GM04504 (cell line): ENCODE data around the gene CCDC81.
"Not testable (repeated sequence)": the region's sequence is repeated elsewhere in the genome, so short reads cannot be mapped to it uniquely, and the experiment has no call there.

ENCODE experiments used
- DNase-seq: peaks from one replicate; pipeline ENCODE4 v3.0.0-alpha.2; 2012; ENCODE audit warnings: low read depth

Gene CCDC81

DNA sequence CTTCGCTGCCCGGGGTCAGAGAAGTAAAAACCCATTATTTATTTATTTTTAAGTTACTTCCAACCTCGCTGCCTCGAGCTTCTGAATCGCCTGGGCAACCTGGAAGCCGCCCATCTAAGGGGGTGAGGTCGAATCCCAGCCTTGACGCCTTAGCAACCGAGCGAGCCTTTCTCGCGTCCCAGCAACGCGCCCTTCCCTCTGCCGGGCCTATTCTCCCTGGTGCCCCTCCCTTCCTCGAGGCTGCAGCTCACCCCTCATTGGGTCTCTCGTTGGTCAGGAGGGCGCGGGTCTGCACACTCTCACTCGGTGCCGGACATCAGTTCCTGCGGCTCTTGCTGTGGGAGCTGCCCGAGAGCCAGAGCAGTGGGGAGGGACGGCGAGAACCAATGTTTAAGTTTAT lies at the start of gene CCDC81:
CCDC81 (plus strand) TSS at position 302 of the 400 bp plus-strand sequence. CDS start 277 bp downstream, outside the sequence.
- no peak for DNase-seq

DNA sequence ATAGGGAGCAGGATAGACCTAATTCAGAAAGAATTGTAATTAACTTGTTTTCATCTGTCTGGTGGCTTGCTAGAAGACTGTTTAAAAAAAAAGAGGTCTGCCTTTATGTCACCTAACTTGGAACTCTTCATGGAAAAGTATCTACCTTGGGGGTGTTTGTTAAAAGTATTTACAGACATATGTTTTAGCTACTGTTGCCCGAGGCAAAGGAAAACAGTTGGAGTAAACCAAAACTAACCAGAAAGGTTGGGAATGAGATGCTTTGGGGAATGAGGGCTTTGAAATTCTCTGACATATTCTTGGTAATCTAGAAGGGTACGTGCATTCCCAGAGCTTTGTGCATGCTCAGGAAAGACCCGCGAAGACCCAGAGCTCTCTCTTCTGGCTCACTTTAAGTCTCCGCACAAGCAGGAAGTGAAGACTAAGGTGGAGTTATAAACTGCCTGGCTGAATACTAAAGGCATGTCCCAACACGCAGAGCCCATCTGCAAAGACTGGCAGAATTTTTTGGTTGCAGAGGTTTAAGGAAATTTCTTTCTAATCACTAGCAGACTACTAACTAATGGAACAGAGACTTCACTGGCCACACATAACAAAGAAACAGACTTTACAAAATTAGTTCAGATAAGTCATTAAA lies 39.4 kb upstream of the CCDC81 start:
- no peak for DNase-seq

DNA sequence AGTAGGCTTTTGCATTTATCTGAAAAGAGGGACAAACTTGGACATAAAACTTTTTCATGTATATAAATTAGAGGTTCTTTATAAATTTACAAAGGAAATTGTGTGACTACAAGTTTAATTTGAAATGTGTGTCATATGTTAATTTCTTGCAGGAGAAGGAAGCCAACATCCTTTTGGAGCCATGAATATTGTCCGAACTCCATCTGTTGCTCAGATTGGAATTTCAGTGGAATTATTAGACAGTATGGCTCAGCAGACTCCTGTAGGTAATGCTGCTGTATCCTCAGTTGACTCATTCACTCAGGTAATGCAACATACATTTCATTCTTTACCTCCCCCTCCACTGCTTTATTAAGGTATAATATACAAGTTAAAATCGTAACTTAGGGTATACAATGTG lies 37.5 kb upstream of the CCDC81 start:
- no peak for DNase-seq

DNA sequence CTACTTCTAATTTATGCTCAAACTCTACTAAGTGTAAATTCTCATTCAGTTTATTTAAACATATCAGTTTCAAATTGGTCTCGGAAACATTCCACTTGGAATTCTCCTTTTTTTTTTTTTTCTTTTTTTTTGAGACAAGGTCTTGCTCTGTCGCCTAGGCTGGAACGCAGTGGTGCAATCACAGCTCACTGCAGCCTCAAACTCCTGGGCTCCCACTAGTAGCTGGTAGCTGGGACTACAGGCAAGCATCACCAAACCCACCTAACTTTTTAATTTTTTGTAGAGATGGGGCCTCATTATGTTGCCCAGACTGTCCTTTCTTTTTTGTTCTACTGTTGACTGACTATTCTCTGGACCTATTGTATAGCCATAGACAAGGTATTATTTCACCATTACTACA lies 33.3 kb upstream of the CCDC81 start:
- DNase-seq: no peak

DNA sequence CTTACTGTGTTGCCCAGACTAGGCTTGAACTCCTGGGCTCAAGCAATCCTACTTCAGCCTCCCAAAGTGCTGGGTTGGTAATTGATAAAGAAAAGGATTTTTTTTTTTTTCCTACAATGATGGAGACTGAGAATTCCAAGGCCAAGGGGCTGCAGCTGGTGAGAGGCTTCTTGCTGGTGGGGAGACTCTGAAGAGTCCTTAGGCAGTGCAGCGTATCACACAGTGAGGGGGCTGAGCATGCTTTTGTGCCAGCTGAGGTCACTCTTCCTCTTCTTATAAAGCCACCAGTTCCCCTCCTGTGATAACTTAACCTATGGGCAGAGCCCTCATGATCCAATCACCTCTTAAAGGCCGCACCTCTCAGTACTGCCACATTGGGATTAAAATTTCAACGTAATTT lies 28.2 kb upstream of the CCDC81 start:
- no peak for DNase-seq

DNA sequence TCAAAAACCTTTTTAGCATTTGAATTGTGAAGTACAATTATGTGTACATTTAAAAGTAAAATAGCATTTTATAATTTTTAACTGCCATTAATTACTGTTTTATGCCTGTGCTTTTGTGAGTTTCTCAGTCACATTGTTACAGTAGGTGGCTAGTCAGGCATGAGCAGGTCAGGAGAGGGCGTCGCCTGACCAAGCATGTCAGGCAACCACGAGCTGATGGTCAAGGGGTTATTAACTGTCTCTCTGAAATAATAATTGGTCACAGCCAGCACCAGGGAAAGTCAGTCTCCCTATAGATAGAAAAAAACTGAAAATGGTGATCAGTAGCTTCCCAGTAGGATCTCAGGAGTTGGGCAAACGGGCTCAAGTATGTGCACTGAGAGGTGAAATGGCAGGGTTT lies 19.4 kb upstream of the CCDC81 start:
- DNase-seq: no peak

DNA sequence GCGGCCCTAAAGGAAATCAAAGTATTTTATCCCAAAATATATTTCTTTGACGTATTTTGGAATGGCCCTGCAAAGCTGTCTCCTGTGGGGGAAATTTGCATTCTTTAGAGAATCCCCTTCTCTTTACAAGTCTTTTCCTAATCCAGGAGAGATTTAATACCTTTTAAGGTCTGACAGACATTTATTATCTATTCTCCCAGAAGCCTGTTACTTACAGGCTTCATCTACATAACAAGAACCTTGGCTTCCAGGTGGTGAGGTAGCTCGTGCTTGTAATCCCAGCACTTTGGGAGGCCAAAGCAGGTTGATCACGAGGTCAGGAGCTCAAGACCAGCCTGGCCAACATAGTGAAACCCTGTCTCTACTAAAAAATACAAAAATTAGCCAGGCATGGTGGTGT lies 17.3 kb upstream of the CCDC81 start:
- DNase-seq: not testable (repeated sequence)

DNA sequence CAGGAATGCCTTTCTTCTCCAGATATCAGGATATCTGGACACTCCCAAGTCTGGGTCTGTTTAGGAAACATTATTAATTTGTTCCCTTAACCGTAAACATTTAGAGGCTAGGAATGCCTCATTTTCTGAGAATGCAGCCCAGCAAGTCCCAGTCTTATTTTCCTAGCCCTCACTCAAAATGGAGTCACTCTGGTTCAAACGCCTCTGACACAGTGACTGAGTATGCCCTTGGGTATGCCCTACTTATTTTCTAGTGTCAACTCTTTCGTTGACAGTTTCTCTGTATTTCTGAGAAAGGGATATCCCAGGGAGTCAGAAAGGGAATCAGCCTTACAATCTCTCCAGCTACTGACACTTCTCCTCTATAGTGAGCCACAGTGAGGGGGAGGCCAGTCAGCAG lies 16.0 kb upstream of the CCDC81 start:
- no peak for DNase-seq

DNA sequence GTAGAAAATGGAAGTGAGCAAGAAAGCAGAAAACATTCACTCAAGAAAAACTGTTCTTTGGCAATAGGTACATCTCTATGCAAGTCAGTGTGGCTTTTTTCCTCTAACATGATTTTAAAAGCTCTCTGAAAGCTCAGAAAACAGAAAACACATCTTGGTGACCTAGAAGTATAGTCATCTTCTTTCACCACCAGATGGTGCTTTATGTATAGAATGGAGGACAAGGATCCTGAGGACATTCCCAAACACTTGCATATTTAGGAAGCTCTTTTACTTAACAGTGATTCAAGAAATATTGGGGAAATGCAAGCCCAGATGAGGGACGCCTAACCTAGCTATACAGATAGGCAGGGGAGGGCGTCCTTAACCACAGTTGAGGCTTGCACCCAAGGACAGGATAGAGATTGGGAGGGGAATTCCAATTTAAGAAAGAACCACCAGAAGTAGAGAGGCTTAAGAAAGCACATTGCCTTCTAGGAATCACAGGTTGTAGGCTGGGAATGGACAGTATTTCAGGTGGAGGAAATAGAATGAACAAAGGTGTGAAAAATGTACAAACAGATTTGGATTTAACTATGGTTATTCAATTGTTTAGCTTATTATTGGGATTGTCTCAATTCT lies 13.8 kb upstream of the CCDC81 start:
- peak; percentile 20 for DNase-seq

DNA sequence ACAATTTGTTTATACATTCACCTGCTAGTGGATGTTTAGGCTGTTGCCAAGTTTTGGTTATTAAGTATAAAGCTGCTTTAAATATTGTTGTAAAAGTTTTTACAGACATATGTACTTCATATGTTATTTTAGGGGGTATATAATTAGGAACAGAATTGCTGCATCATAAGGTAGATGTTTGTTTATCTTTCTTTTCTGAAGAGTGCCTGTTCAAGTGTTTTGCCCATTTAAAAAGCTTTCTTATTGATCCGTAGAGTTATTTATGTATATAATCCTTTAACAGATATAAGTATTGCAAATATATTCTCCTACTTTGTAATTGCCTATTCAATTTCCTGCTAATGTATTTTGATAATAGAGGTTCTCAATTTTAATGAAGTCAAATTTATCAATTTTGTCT lies 11.3 kb upstream of the CCDC81 start:
- DNase-seq: no peak

DNA sequence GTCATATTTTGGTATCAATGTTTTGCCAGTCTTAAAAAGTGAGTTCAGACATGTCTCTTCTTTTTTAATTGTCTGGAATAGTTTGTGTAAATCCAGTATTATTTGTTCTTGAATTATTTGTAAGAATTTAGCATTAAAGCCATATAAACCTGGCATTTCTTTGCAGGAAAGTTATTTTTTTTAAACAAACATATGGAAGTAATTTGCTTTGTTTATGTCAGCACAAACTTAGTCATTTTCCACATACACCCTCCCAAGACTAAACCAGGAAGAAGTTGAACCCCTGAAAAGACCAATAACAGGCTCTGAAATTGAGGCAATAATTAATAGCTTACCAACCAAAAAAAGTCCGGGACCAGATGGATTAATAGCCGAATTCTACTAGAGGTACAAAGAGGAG lies 9.1 kb upstream of the CCDC81 start:
- DNase-seq: peak; percentile 13

DNA sequence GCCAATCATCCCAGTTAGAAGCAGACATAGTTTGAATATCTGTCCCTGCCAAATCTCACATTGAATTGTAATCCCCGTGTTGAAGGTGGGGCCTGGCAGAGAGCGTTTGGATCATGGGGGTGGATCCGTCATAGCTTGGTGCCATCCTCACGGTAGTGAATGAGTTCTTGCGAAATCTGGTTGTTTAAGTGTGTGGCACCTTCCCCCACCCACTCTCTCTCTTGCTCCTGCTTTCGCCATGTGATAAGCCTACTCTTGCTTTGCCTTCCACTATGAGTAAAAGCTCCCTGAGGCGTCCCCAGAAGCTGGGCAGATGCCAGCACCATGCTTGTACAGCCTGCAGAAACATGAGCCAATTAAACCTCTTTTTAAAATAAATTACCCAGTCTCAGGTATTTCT lies 5.0 kb upstream of the CCDC81 start:
- no peak for DNase-seq

DNA sequence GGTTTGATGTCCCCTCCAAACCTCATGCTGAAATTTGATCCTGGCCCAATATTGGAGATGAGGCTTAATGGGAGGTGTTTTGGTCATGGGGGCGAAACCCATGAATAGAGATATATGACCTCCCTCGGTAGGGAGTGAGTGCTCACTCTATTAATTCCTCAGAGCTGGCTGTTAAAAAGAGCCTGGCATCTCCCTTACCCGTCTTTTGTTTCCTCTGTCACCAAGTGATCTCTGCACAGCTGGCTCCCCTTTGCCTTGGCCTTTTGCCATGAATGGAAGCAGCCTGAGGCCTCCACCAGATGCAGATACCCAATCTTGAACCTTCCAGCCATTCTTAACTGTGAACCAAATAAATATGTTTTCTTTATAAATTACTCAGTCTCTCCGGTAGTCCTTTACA lies 4.5 kb upstream of the CCDC81 start:
- no peak for DNase-seq

DNA sequence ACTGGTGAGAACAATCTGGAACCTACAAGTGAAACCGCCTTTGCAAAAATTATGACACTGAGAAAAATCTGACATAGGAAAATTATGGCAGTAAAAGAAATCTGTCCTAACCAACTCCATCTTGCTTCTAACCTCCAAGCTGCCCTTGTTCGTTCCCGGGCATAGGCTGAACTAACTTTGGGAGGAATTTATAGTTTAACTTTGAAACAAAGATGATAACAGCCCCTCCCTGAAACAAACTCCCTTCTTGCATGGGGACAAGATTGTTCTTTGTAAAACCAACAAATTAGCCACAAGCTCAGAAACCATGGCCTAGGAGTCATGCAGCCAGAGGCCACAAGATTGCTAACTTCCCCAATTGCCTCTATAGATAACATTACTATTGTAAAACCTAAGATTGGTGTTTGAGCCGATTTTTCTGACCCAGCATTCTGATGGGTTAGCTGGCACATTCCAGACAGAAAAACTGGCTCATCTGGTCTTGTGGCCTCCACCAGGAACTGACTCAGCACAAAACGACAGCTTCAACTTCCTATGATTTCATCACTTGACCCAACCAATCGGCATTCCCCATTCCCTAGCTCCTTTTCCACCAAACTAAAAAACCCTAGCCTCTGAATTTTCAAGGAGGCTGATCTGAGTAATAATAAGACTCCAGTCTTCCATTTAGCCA lies 3.6 kb upstream of the CCDC81 start:
- no peak for DNase-seq

DNA sequence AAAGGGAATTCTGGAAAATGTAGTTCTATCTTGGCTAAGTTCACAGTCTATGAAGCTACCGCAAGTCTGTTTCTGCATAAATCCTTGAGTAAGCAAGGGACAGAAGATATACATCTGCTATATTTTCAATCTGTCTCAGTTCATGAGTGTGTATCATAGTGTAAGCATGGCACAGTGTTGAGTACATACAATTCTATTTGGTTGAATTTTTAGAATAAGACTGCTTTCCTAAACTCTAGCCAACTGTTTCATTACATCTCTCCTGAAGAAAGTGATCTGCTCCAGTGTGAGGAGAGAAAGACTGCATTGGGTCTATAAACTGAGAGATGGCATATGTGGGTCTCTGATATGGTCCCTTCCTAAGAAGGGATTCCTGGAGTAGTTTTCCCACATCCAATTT lies 2.6 kb upstream of the CCDC81 start:
- DNase-seq: no peak

DNA sequence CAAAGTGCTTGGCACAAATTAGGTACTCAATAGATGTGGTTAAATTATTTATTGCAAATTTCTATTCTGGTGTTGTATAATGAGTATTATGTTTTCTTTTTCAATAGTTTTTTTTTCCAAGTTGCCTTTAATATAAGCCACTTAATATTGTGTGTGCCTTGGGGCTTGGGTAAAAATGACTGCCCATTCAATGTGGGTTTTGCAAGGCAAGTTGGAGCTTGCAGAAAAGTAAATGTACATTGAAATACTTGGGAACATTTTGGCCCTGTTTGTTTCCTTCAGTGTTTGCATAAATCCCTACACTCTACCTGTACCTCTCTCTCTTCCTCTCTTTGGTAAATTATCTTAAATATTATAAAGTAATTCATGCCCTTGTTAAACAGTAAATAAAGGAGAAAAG lies 2.1 kb upstream of the CCDC81 start:
- no peak for DNase-seq

DNA sequence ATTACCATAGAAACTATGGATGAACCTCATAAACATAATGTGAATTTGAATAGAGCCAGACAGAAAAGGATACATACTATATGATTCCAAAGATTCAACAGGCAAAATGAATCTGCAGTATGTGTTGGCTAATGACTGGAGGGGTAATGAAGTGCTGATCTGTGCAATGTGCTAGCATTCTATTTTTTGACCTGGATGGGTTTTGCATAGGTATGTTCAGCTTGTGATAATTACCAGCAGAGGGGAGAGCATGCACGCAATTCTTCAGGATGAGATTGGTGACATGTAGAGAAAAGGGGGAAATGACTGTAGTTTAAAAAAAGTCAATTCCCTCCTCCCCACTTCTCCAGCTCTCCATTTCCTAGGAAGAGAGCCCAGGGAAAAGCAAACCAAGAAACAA lies 618 bp upstream of the CCDC81 start:
- DNase-seq: no peak

DNA sequence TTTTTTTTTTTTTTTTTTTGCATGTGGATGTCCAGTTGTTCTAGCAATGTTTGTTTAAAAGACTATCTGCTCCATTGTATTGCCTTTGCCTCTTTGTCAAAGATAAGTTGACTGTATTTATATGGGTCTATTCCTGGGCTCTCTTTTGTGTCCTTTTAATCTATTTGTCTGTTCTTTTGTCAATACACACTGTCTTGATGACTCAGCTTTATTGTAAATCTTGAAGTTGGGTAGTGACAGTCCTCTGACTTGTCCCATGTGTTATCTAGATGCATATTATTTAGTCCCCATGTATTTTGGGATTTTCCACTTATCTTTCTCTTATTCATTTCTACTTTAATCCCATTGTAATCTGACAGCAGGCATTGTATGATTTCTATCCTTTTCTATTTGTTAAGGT lies 3.3 kb downstream of the CCDC81 start:
- DNase-seq: no peak

DNA sequence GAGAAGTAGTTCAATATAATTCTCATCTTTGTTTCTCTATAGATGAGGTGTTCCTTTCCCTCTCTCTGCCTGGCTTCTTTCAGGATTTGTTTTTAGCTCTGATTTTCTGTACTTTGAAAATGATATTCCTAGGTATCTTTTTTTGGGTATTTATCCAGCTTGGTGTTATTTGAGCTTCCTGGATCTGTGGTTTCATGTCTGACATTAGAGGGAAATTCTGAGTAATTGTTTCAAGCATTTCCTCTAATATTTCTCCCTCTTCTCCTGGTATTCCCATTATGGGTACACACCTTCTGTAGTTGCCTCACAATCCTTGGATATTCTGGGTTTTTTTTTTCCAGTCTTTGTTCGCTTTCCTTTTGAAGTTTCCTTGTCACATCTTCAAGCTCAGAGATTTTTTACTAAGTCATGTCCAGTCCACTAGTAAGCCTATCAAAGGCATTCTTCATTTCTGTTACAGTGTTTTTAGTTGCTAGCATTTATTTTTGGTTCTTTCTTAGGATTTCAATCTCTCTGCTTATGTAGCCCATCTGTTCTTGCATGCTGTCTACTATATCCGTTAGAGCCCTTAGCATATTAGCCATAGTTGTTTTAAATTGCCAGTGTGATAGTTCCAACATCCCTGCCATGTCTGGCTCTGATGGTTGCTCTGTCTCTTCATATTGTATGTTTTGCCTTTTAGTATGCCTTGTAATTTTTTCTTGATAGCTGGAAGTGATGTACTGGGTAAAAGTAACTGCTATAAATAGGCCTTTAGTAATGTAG lies 5.8 kb downstream of the CCDC81 start:
- no peak for DNase-seq

DNA sequence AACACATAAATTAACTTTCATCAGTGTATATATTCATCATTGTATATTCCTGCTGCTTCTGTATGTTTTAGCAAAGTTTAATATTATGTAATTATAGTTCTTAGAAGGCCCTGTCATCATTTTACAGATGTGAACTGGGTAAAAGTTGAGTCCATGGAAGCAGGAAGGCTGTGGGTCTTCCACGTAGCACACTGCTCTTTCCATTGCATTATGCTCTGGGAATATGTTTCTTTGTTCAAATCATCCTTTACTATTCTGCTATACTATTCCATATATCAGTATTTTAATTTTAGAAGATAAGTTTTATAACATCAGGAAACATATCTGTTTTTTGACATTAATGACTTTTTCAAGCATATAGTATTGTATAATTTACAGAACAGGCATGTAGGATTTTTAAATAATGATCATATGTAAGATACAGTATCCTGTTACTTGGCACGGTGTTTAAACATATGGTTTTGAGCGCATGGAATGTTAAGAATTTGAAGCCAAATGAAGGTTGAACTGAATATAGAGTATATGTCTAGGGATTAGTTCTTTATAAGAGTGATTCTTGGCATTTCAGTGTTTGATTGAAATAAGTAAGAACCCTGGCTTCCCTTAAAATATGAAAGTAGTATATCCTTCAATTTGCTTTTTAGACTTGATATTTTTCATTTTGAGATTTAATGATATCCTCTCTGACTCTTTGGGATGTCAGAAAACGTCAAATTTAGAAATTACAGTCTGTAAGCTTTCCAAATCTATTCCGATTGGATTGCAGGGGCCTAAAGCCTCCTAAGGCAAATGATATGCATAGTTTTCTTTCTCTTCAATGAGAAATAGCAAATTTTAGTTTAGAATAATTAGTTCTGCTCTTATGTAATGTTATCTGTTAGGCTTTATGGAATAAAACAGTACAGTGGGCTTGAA lies 8.6 kb downstream of the CCDC81 start:
- DNase-seq: no peak

DNA sequence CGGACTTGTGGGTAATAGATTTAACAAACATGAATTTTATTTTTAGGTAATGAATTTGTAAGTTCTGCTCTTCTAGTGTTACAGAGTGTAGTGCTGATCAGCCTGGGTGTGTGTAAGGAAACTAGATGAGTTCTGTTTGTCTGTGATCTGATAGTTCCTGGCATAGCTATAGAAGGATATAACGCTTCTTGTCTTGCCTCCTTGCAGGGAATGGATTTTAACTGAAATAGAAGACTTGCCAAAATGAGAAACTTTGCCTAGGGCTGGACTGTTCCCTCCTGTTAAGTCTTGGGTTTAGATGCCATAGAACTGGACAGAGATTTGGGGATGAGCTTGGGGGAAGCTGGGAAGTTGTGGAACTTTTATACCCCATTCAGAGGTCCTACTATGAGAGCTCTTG lies 11.6 kb downstream of the CCDC81 start:
- no peak for DNase-seq

DNA sequence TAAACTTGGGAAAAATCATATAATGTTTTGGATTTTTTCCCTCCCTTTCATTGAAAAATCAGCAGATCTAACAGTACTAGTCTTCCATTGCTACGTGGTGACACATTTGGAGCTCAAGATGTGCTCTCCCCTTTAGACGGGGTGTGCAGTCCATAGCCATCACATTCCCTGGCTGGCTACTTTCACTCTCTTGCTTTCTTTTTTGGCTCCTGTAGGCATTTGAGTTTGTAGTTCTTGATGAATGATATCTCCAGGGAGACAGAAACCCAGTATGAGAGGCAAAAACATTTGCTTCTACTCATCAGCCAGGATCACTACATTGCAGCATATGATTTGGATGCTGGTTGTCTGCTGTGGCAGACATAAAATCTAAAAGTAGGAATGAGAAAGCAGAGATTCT lies 12.1 kb downstream of the CCDC81 start:
- no peak for DNase-seq
